ENCODE measurements around the gene ALK.

GRCh38 chr2:29370173-29370572 is 551.2 kb downstream of the ALK start:
- TF ChIP-seq GATA3 (IDR thresholded peaks at IDR 0.05; ENCODE audit: low read depth, low read length): no peak
- TF ChIP-seq GATA2 (IDR thresholded peaks at IDR 0.05; ENCODE audit: low read depth, low read length): no peak
